Activated CD8-positive, alpha-beta memory T cell treated with anti-CD3 and anti-CD28 coated beads, Interleukin-2, amount 10 ng/mL, durations not matched to agents 7 days and 5 days (primary cell): ENCODE data around the gene ITSN1. TPM values are rescaled to one million over a fixed set of nuclear protein-coding genes. Genes with fewer than 3 reads are reported as not detected.
"Not testable (repeated sequence)": the region's sequence is repeated elsewhere in the genome, so short reads cannot be mapped to it uniquely, and the experiment has no call there.

ENCODE experiments used
- ATAC-seq: fragments of 150-1000 bp; cut with Tn5 transposase; one replicate; pipeline ENCODE4 v1.10.0; 2021; ENCODE audit warnings: moderate library complexity
- CTCF ChIA-PET: fragments of 350-600 bp; sonication (Branson Sonifier 250); formaldehyde crosslinking; loops from one replicate; lab custom pipeline; 2021; ENCODE audit warnings: antibody characterized with exemption; lab: Charles Lee
- DNase-seq: peaks from one replicate; pipeline ENCODE4 v3.0.0-alpha.2; 2020
- H3K27ac Mint-ChIP-seq: one replicate; pipeline ENCODE4 v1.8.0; 2021; ENCODE audit warnings: mild to moderate bottlenecking, mixed read lengths
- H3K27me3 Mint-ChIP-seq: one replicate; pipeline ENCODE4 v1.8.0; 2021; ENCODE audit warnings: mixed read lengths
- H3K36me3 Mint-ChIP-seq: one replicate; pipeline ENCODE4 v1.8.0; 2021; ENCODE audit warnings: mild to moderate bottlenecking, mixed read lengths
- H3K4me1 Mint-ChIP-seq: one replicate; pipeline ENCODE4 v1.8.0; 2021; ENCODE audit warnings: mixed read lengths
- H3K4me3 Mint-ChIP-seq: one replicate; pipeline ENCODE4 v1.8.0; 2021; ENCODE audit warnings: mild to moderate bottlenecking, moderate library complexity, mixed read lengths
- H3K9me3 Mint-ChIP-seq: one replicate; pipeline ENCODE4 v1.8.0; 2022; ENCODE audit warnings: low read depth, mixed read lengths
- total RNA-seq, 2 experiments: library from RNA; stranded (reverse); gene quantifications; one replicate each; pipeline ENCODE4 v1.2.3, GENCODE V29; 2021

ITSN1 gene
- total RNA-seq, 2 experiments from 2014 or later = 2.0 to 3.9 TPM

DNA sequence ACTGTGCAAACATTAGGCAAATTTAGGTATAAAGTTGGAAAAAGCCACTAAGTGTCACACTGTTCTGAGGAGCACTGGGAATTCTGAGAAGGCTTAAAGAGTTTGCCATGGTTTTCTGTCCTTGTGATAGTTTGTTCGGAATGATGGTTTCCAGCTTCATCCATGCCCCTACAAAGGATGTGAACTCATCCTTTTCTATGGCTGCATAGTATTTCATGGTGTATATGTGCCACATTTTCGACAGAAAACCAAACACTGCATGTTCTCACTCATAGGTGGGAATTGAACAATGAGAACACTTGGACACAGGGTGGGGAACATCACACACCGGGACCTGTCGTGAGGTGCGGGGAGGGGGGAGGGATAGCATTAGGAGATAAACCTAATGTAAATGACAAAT, 34.4 kb downstream of the ITSN1 start:
- H3K9me3 Mint-ChIP-seq, H3K36me3 Mint-ChIP-seq, DNase-seq, H3K27me3 Mint-ChIP-seq, ATAC-seq, CTCF ChIA-PET, H3K4me3 Mint-ChIP-seq, H3K27ac Mint-ChIP-seq, H3K4me1 Mint-ChIP-seq: not testable (repeated sequence)

DNA sequence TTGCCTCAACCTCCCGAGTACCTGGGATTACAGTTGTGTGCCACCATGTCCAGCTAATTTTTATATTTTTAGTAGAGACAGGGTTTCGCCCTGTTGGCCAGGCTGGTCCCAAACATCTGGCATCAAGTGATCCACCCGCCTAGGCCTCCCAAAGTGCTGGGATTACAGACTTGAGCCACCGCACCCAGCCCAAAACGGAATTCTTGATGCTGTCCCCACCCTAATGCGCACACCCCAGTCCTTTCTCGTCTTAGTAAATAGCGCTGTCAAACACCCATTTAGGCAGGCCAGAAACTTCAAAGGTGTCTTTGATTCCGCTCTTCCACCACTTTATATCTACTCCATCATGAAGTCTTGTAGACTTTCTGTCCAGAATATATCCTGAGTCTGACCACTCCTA, 35.1 kb downstream of the ITSN1 start:
- CTCF ChIA-PET = no interaction called here
- ATAC-seq (no peak), DNase-seq (no peak)
- Mint-ChIP-seq H3K27ac (no peak overlapping the region), H3K36me3 (no peaks in the 10 kb centered on the region), H3K27me3 (no peaks in the 10 kb centered on the region), H3K4me1 (no peaks in the 10 kb centered on the region), H3K4me3 (no peak overlapping the region), H3K9me3 (no peaks in the 10 kb centered on the region)

DNA sequence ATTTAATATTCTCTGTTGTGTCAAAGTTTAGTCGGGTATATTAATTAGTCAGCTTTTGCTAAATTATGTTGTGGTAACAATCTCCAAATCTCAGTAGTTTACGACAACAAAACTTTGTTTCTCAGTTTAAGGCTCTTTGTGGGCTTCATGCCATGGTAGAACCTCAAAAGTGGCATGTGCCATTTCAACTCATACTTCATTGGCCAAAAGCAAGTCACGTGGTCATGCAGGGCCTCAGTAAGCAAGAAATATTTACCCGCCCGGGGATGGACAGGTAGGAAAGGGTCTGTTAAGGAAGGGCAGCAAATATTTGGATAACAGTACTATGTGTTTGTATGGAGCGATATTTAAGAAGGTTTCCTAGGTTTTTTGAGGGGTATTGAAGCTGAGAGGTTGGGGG, 38.6 kb downstream of the ITSN1 start:
- DNase-seq = no peak
- no peak for ATAC-seq
- Mint-ChIP-seq H3K4me3 (no peak overlapping the region), H3K36me3 (no peaks in the 10 kb centered on the region), H3K9me3 (no peaks in the 10 kb centered on the region), H3K27ac (no peak overlapping the region), H3K4me1 (no peaks in the 10 kb centered on the region), H3K27me3 (peaks cover 7% of the 10 kb centered on the region)
- CTCF ChIA-PET = no interaction called here

DNA sequence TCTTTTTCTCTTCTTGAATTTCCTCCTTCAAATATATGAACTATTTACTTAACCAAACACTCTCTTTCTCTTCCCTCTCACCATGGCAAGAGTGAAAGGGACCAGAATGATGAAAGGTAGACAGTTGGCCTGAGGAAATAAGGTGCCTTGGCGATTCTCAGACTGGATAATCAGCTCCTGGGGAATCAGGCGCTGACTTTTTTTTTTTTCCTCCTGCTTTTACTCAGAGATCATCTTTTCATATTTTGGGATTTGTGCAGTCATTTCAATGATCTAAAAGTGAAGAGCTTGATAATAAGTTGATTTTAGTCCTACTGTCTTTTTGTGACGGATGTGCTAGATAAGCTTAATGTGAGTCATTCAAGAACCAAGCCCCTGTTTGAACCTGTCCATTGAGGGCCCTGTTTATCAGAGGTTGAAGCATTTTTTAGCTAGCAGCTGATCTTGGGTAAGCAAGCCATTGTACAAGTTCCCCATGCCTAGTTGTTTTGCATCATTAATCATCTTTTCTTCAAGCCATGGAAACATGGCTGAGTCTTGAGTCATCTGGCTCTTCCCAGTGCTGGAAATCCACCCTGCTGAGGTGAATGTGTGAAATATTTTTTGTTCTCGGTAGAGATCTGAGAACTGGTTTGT, 40.8 kb downstream of the ITSN1 start:
- Mint-ChIP-seq H3K4me1 (no peaks in the 10 kb centered on the region), H3K9me3 (no peaks in the 10 kb centered on the region), H3K36me3 (no peaks in the 10 kb centered on the region), H3K27me3 (peaks cover 12% of the 10 kb centered on the region), H3K27ac (no peak overlapping the region), H3K4me3 (no peak overlapping the region)
- CTCF ChIA-PET = interaction anchor here (1.6 kb wide), 1 partner anchor 21 kb away, joined by 3 read pairs; no protein-coding TSS in a partner anchor
- no peak for DNase-seq
- ATAC-seq = no peak

DNA sequence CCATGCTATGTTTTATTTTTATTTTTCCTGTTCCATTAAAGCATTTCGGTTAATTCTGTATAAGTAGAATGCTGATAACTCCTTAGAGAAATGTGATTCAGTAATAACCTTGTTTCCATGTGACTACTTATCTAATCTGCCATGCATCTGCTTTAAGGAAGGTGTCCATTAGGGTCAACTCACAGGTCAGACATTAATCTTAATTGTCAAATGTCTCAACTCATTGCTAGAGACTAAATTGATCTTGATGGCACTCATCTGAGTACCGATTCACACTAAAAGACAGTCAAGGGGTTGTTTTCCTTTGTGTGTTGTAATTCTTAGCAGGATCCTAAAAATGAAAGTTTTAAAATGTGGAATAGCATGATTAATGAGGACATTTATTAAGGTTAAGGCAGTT, 41.8 kb downstream of the ITSN1 start:
- CTCF ChIA-PET = interaction anchor here (1.6 kb wide), 1 partner anchor 20 kb away, joined by 3 read pairs; no protein-coding TSS in a partner anchor

DNA sequence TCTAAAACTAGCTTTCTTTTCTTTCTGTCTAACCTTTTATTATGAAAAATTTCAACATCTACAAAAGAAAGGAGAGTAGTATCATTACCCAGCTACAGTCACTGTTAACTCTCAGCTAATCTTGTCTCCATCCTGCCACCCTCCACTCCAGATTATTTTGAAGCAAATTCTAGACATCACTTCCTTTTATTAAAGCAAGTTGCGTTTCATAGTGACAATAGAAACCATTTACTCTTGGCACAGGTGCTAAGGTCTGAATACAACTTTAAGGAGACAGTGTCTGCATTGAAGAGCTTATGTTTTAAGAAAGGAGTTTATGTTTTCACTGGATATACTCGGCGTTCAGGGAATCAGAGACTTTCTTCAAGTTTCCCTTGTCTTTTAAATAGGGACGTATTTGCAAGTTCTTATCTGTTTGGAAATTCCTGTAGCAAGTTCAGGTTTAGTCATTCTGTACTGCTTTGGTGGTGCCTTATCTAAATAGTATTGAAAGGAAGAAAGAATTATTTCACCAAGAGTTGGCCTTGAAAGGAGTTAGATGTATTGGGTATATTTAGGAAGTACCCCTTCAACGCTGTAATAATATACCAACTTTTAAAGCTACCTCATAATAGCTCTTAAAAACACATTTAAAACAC, 42.7 kb downstream of the ITSN1 start:
- no peaks in the 10 kb centered on the region for H3K9me3 Mint-ChIP-seq
- no peak overlapping the region for H3K4me3 Mint-ChIP-seq
- H3K4me1 Mint-ChIP-seq = no peaks in the 10 kb centered on the region
- H3K36me3 Mint-ChIP-seq = no peaks in the 10 kb centered on the region
- CTCF ChIA-PET = interaction anchor here (0.6 kb wide), 1 partner anchor 29 kb away, joined by 3 read pairs; no protein-coding TSS in a partner anchor
- H3K27me3 Mint-ChIP-seq = peaks cover 12% of the 10 kb centered on the region
- DNase-seq = no peak
- no peak overlapping the region for H3K27ac Mint-ChIP-seq
- no peak for ATAC-seq

More for the DNA sequence above, 41.8 kb downstream of the ITSN1 start:
- Mint-ChIP-seq H3K27me3 (peaks cover 12% of the 10 kb centered on the region), H3K4me3 (no peak overlapping the region), H3K36me3 (no peaks in the 10 kb centered on the region), H3K27ac (no peak overlapping the region), H3K4me1 (no peaks in the 10 kb centered on the region), H3K9me3 (no peaks in the 10 kb centered on the region)
- ATAC-seq (no peak), DNase-seq (no peak)

DNA sequence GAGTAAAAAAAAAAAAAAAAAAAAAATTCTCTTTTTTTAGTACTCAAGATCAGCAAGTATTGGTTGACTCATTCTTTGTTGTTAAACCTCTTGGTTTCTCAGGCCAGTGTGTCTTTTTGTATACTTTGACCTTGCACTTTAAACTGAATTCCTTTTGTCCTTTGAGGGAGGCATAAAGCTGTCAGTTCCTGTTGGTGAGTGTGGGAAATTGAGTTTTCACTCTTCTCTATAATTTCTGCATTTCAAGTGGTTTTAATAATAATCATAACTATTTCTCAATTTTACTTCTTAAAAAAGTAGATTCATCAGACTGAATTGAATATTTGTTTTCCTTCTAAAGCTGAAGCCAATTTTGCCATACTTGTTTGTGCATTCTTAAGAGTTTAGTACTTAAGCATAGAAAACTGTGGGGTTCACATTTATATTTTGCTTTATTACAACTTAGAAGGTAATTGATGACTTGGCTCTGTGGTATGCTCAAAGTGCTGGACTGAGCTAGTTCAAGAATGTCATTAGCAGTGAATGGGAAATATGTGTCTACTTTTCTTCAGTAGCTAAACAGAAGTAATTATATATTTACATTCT, 43.4 kb downstream of the ITSN1 start:
- Mint-ChIP-seq H3K27me3 (peaks cover 12% of the 10 kb centered on the region), H3K27ac (no peak overlapping the region), H3K4me3 (no peak overlapping the region), H3K4me1 (no peaks in the 10 kb centered on the region), H3K36me3 (no peaks in the 10 kb centered on the region), H3K9me3 (no peaks in the 10 kb centered on the region)
- CTCF ChIA-PET = interaction anchor here (0.6 kb wide), 1 partner anchor 28 kb away, joined by 3 read pairs; no protein-coding TSS in a partner anchor
- ATAC-seq (no peak), DNase-seq (no peak)

DNA sequence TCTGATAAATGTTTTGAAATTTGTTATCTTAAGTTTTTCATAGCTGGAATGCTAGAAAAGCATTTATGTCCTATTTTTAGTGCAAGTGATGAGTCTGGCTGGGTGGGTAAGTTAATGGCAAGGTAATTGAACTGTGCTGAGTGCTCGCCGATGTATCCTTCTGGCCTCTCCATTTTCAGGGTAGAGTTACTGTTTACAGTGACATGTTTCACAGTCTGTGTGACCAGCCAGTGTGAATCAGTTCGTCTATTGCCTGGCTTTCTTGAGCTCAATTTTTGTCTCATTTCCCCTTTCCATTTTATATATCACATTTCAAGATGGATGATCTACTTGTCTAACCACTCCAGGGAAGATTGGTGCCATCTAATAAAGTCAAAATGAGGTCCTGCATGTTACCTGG, 44.1 kb downstream of the ITSN1 start:
- Mint-ChIP-seq H3K36me3 (no peaks in the 10 kb centered on the region), H3K4me1 (no peaks in the 10 kb centered on the region), H3K27ac (no peak overlapping the region), H3K4me3 (no peak overlapping the region), H3K27me3 (peaks cover 12% of the 10 kb centered on the region), H3K9me3 (no peaks in the 10 kb centered on the region)
- DNase-seq (no peak), ATAC-seq (no peak)
- CTCF ChIA-PET = no interaction called here

DNA sequence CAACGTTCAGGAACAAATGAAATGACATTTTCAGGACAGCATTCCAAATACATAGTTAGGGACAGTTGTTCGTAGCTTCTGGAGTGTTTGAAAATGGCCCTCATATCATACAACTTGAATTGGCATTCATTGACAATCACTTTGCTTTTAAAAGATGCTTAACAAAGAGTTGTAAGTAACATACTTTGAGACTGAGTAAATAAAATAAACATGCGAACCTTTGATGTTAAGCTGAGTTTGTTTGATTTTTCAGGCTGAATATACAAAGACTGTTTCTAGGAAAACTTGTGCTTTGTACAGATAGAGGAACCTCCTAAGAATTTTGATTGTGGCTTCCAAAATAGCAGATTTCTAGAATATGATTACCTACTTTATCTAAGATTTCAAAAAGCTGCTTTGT, 45.3 kb downstream of the ITSN1 start:
- Mint-ChIP-seq H3K9me3 (no peaks in the 10 kb centered on the region), H3K27me3 (peaks cover 12% of the 10 kb centered on the region), H3K4me1 (no peaks in the 10 kb centered on the region), H3K27ac (no peak overlapping the region), H3K36me3 (no peaks in the 10 kb centered on the region), H3K4me3 (no peak overlapping the region)
- no peak for DNase-seq
- no peak for ATAC-seq
- CTCF ChIA-PET = no interaction called here

DNA sequence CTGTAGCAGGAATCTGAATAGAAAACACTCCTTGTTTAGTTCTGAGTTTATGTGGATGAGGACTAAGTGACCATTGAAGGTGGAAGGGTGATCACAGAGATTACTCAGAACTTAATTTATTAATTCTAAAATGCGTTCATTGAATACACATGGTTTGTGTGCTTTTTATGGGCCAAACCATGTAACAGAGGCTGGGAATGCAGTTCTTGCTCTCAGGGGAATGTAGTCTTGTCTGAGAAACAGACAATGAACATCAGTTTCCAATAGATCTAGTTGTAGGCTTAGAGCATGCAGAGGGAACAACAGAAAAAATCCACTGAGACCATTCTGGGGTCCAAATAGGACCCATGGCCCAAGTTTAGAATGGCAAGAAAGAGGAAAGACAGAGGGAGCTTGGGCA, 46.1 kb downstream of the ITSN1 start:
- no peak for ATAC-seq
- no peaks in the 10 kb centered on the region for H3K4me1 Mint-ChIP-seq
- no peaks in the 10 kb centered on the region for H3K36me3 Mint-ChIP-seq
- no peak overlapping the region for H3K27ac Mint-ChIP-seq
- H3K27me3 Mint-ChIP-seq = peaks cover 12% of the 10 kb centered on the region
- no peak for DNase-seq
- CTCF ChIA-PET = no interaction called here
- no peaks in the 10 kb centered on the region for H3K9me3 Mint-ChIP-seq
- H3K4me3 Mint-ChIP-seq = no peak overlapping the region

DNA sequence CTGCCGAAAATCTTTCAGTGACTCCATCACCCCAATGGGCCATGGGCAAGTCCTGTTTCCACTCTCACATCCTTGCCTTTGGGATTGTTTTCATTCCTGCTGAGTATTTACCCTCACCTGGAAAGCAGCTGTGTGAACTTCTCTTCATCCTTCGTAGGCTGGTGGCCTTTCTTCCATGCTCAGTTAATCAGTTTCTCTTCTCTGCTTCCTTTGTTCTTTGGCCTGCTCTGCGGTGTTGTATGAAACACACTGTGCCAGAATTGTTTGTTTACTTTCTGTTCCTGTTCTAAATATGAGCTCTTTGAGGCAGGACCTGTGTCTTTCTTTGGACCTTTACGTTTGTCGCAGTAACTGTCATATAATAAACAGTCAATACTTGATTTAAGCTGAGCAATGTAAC, 48.6 kb downstream of the ITSN1 start:
- Mint-ChIP-seq H3K4me1 (no peaks in the 10 kb centered on the region), H3K9me3 (no peaks in the 10 kb centered on the region), H3K4me3 (no peak overlapping the region), H3K27me3 (peaks cover 8% of the 10 kb centered on the region), H3K27ac (no peak overlapping the region), H3K36me3 (no peaks in the 10 kb centered on the region)
- CTCF ChIA-PET = no interaction called here
- DNase-seq = no peak
- no peak for ATAC-seq

DNA sequence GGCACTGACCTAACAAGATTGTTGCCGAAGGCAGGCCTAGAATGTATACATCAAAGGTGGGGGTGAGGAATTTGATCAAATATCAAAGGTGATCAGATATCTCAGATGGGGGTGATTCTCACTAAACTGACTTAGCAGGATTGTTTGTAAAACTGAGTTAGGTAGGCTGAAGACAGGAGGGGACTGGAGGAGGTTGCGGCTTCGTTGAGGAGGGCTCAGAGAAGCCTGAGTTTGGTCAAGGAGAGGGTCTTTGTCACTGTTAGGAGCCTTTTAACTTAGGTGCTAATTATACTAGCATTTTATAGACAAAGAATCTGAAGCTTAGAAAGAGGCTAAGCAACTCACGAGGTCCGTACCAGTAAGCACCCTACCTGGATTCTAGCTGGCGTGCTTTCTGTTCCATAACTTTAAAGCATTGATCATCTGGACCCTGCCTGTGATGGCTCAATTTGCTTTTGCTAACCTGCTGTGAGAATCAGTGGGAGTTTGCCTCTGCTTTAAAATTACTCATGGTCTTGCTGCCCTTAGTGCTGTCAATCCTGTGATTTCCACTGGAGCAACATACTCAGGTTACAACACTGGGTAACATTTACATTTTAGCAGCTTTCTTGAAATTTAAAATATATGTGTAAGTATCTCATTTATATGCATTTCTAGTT, 49.8 kb downstream of the ITSN1 start:
- Mint-ChIP-seq H3K27me3 (peaks cover 12% of the 10 kb centered on the region), H3K4me3 (no peak overlapping the region), H3K27ac (no peak overlapping the region), H3K4me1 (no peaks in the 10 kb centered on the region), H3K36me3 (no peaks in the 10 kb centered on the region), H3K9me3 (no peaks in the 10 kb centered on the region)
- CTCF ChIA-PET = no interaction called here
- DNase-seq (no peak), ATAC-seq (no peak)

DNA sequence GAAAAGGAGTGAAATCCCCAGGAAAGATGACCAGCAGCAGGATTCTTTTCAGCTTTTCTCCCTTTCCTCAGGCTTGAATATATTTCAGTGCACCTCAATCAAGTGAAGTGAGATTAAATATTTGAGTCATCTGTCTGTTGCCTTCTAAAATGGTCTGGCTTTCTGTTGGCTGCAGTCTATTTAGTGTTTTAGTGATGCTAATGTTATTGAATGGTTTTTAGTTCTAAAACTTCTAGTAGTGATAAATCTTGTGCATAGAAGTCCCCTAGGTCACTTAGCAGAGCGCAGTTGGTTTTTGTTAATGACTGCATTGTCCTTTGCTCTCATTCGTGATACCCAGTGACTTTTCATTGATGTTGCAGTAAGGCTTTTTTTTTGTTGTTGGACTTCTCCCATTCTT, 53.5 kb downstream of the ITSN1 start:
- no peaks in the 10 kb centered on the region for H3K9me3 Mint-ChIP-seq
- no peak overlapping the region for H3K4me3 Mint-ChIP-seq

More for the DNA sequence above, 53.5 kb downstream of the ITSN1 start:
- H3K27me3 Mint-ChIP-seq = peaks cover 24% of the 10 kb centered on the region
- no peaks in the 10 kb centered on the region for H3K36me3 Mint-ChIP-seq
- H3K27ac Mint-ChIP-seq = no peak overlapping the region
- ATAC-seq (no peak), DNase-seq (no peak)
- no peaks in the 10 kb centered on the region for H3K4me1 Mint-ChIP-seq
- CTCF ChIA-PET = no interaction called here
